SK-N-SH treated with all-trans-retinoic acid at 6 μM for 48 hours (cell line): ENCODE measurements around the gene MCFD2.

Experiments used
- ATAC-seq: fragments of 200-7000 bp; cut with Tn5 transposase; 3 replicates; pipeline ENCODE4 v1.9.1; 2020; ENCODE audit warnings: mild to moderate bottlenecking, moderate library complexity
- ARNTL ChIP-seq: fragments of 450-650 bp; formaldehyde crosslinking; IDR thresholded peaks from 2 replicates; pipeline ENCODE4 v1.5.0; 2020; ENCODE audit warnings: low read depth, mild to moderate bottlenecking, moderate library complexity, borderline replicate concordance
- BACH2 ChIP-seq: fragments of 250-450 bp; sonication (Bioruptor Pico); IDR thresholded peaks from 2 replicates; pipeline ENCODE4 v1.9.0; 2021; ENCODE audit warnings: mild to moderate bottlenecking, borderline replicate concordance
- CSDC2 ChIP-seq: fragments of 250-450 bp; sonication (Bioruptor Pico); IDR thresholded peaks from 2 replicates; pipeline ENCODE4 v1.5.0; 2020; ENCODE audit warnings: mild to moderate bottlenecking, moderate library complexity
- ESRRG ChIP-seq: fragments of 250-450 bp; sonication (Bioruptor Pico); IDR thresholded peaks from 2 replicates; pipeline ENCODE4 v1.6.1; 2021; ENCODE audit warnings: mild to moderate bottlenecking
- GLIS3 ChIP-seq: fragments of 250-450 bp; sonication (Bioruptor Pico); IDR thresholded peaks from 2 replicates; pipeline ENCODE4 v1.5.0; 2020; ENCODE audit warnings: mild to moderate bottlenecking, moderate library complexity
- ISL1 ChIP-seq: fragments of 250-450 bp; sonication (Bioruptor Pico); IDR thresholded peaks from 2 replicates; pipeline ENCODE4 v2.1.2; 2022; ENCODE audit warnings: mild to moderate bottlenecking, moderate library complexity
- OSR1 ChIP-seq: fragments of 250-450 bp; sonication (Bioruptor Pico); IDR thresholded peaks from 2 replicates; pipeline ENCODE4 v1.8.0; 2022; ENCODE audit warnings: moderate library complexity, mild to moderate bottlenecking, inconsistent platforms
- PPARA ChIP-seq: fragments of 250-450 bp; sonication (Bioruptor Pico); IDR thresholded peaks from 2 replicates; pipeline ENCODE4 v1.5.0; 2020; ENCODE audit warnings: mild to moderate bottlenecking, borderline replicate concordance
- RARB ChIP-seq: fragments of 250-450 bp; sonication (Bioruptor Pico); IDR thresholded peaks from 2 replicates; pipeline ENCODE4 v1.8.0; 2021; ENCODE audit warnings: mild to moderate bottlenecking, moderate library complexity
- SNAI2 ChIP-seq: fragments of 250-450 bp; sonication (Bioruptor Pico); IDR thresholded peaks from 2 replicates; pipeline ENCODE4 v1.5.0; 2020; ENCODE audit warnings: mild to moderate bottlenecking, moderate library complexity
- TOX ChIP-seq: fragments of 250-450 bp; sonication (Bioruptor Pico); IDR thresholded peaks from 2 replicates; pipeline ENCODE4 v1.8.0; 2021; ENCODE audit warnings: mild to moderate bottlenecking, moderate library complexity, borderline replicate concordance
- ZC3H10 ChIP-seq: fragments of 250-450 bp; sonication (Bioruptor Pico); IDR thresholded peaks from 2 replicates; pipeline ENCODE4 v1.5.1; 2021; ENCODE audit warnings: mild to moderate bottlenecking, moderate library complexity
- ZFP3 ChIP-seq: fragments of 250-450 bp; sonication (Bioruptor Pico); IDR thresholded peaks from 2 replicates; pipeline ENCODE4 v1.5.0; 2020; ENCODE audit warnings: mild to moderate bottlenecking, moderate library complexity
- ZFP30 ChIP-seq: fragments of 450-650 bp; formaldehyde crosslinking; IDR thresholded peaks from 2 replicates; pipeline ENCODE4 v1.5.0; 2022; ENCODE audit warnings: mild to moderate bottlenecking, moderate library complexity
- ZNF565 ChIP-seq: fragments of 450-650 bp; formaldehyde crosslinking; conservative IDR thresholded peaks from 2 replicates; pipeline ENCODE4 v1.5.0; 2020; ENCODE audit warnings: low read depth, mild to moderate bottlenecking, moderate library complexity
- ZNF70 ChIP-seq: fragments of 450-650 bp; formaldehyde crosslinking; IDR thresholded peaks from 2 replicates; pipeline ENCODE4 v1.5.0; 2020; ENCODE audit warnings: mild to moderate bottlenecking, moderate library complexity
- ZNF8 ChIP-seq: fragments of 450-650 bp; formaldehyde crosslinking; IDR thresholded peaks from 2 replicates; pipeline ENCODE4 v1.5.0; 2020; ENCODE audit warnings: mild to moderate bottlenecking, moderate library complexity
- TF ChIP-seq, protein P1 (sequence below): fragments of 250-450 bp; sonication (Bioruptor Pico); IDR thresholded peaks from 2 replicates; pipeline ENCODE4 v1.5.1; 2020; ENCODE audit warnings: low read depth, mild to moderate bottlenecking, moderate library complexity
- TF ChIP-seq, protein P2 (sequence below): fragments of 250-450 bp; sonication (Bioruptor Pico); IDR thresholded peaks from 2 replicates; pipeline ENCODE4 v1.8.0; 2021; ENCODE audit warnings: low read depth, mild to moderate bottlenecking, moderate library complexity, borderline replicate concordance
- TF ChIP-seq, protein P3 (sequence below): fragments of 250-450 bp; sonication (Bioruptor Pico); IDR thresholded peaks from 2 replicates; pipeline ENCODE4 v1.5.1; 2021; ENCODE audit warnings: mild to moderate bottlenecking, moderate library complexity

MCFD2 gene

DNA sequence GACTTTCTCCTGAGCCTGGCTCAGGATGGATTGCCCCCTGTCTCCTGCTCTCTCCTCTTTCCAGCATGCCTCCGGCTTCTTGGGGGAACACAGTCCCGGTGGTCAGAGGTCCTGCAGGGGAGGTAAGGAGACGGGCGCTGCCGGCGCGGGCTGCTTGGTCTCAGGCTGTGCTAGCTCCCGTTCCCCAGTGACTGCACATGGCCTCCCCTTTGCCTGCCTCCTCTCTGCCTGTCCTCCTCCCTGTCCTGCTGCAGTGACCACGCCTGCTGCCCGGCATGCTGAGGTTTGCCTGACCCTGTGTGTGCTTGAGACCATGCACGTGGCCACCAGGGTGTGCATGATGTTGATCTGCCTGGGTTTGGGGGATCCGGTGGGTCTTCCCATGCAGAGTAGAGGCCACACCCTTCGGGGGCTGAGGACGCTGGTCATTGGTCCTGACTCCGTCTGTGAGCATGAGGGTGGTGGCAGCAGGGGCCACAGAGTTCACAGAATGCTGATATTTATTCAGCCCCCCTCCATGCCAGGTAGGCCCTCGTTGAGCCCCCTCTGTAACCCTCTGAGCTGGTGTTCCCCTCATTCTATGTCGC, 42.9 kb upstream of the MCFD2 start:
- no peak for TF ChIP-seq TOX (CRISPR knock-in tag)
- TF ChIP-seq RARB (CRISPR knock-in tag): no peak
- TF ChIP-seq ZNF565 (CRISPR knock-in tag): no peak
- TF ChIP-seq ESRRG: no peak
- TF ChIP-seq SNAI2 (CRISPR knock-in tag): no peak
- TF ChIP-seq BACH2 (CRISPR knock-in tag): no peak
- no peak for TF ChIP-seq CSDC2 (CRISPR knock-in tag)
- TF ChIP-seq, protein P1, sequence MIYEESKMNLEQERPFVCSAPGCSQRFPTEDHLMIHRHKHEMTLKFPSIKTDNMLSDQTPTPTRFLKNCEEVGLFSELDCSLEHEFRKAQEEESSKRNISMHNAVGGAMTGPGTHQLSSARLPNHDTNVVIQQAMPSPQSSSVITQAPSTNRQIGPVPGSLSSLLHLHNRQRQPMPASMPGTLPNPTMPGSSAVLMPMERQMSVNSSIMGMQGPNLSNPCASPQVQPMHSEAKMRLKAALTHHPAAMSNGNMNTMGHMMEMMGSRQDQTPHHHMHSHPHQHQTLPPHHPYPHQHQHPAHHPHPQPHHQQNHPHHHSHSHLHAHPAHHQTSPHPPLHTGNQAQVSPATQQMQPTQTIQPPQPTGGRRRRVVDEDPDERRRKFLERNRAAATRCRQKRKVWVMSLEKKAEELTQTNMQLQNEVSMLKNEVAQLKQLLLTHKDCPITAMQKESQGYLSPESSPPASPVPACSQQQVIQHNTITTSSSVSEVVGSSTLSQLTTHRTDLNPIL: no peak
- TF ChIP-seq OSR1 (CRISPR knock-in tag): no peak
- TF ChIP-seq ISL1: no peak
- TF ChIP-seq, protein P2, sequence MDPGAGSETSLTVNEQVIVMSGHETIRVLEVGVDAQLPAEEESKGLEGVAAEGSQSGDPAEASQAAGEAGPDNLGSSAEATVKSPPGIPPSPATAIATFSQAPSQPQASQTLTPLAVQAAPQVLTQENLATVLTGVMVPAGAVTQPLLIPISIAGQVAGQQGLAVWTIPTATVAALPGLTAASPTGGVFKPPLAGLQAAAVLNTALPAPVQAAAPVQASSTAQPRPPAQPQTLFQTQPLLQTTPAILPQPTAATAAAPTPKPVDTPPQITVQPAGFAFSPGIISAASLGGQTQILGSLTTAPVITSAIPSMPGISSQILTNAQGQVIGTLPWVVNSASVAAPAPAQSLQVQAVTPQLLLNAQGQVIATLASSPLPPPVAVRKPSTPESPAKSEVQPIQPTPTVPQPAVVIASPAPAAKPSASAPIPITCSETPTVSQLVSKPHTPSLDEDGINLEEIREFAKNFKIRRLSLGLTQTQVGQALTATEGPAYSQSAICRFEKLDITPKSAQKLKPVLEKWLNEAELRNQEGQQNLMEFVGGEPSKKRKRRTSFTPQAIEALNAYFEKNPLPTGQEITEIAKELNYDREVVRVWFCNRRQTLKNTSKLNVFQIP (CRISPR knock-in tag): no peak
- no peak for TF ChIP-seq ARNTL
- no peak for TF ChIP-seq ZC3H10
- no peak for ATAC-seq

DNA sequence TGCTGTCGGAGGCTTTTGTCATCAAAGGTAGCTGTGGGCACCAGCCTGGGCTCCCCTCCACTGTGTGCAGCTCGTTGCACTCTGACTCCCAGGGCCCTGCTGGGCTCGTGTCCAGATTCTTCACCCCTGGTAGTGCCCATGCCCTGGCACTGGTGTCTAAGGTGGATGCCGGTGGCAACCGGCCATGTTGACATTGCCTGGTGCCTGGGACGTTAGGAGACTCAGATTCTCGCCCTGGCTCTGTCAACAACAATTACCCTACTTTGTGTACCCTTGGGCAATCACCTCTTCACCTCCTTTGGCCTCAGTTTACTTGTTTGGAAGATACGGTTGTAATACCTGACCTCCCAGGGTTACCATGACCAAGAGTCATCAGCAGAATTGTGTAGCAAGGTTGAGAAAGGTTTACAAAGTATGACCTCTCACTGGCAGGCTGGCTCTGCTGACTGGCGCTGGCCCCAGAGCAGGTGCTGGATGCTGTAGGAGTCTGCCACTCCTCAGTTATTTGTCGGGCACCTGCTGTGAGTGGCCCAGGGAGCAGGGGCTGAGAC, 41.5 kb upstream of the MCFD2 start:
- ATAC-seq: no peak
- TF ChIP-seq ZNF8 (CRISPR knock-in tag) (no peak), PPARA (CRISPR knock-in tag) (no peak), GLIS3 (CRISPR knock-in tag) (no peak), ZFP30 (CRISPR knock-in tag) (no peak), ZNF70 (CRISPR knock-in tag) (no peak), ISL1 (no peak), ARNTL (no peak)
- TF ChIP-seq, protein P1: no peak

DNA sequence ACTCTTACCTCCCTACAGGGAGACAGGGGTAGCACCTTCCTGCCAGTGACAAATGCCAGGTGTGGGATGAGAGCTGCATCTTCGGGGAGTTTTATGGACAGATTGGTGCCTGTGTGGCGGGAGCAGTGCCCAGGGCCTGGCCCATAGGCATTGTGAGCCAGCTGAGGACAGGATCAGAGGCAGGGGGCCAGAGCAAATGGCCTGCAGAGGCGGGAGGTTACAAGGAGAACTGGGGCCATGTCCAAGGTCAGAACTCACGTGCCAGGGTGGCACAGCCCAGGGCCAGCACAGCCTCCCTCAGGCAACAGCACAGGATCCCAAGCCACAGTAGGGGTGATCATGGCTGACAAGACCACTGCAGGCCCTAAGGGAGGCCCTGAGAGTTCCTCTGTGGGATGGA, 40.2 kb upstream of the MCFD2 start:
- peak; percentile 3; the same call in 2 of the 3 replicates for ATAC-seq
- TF ChIP-seq ARNTL (no peak), RARB (CRISPR knock-in tag) (no peak), SNAI2 (CRISPR knock-in tag) (no peak), ZNF8 (CRISPR knock-in tag) (no peak), ISL1 (no peak), ZC3H10 (no peak), ZNF70 (CRISPR knock-in tag) (no peak), GLIS3 (CRISPR knock-in tag) (no peak), ESRRG (no peak), PPARA (CRISPR knock-in tag) (no peak)
- TF ChIP-seq, protein P1: no peak
- TF ChIP-seq, protein P3, sequence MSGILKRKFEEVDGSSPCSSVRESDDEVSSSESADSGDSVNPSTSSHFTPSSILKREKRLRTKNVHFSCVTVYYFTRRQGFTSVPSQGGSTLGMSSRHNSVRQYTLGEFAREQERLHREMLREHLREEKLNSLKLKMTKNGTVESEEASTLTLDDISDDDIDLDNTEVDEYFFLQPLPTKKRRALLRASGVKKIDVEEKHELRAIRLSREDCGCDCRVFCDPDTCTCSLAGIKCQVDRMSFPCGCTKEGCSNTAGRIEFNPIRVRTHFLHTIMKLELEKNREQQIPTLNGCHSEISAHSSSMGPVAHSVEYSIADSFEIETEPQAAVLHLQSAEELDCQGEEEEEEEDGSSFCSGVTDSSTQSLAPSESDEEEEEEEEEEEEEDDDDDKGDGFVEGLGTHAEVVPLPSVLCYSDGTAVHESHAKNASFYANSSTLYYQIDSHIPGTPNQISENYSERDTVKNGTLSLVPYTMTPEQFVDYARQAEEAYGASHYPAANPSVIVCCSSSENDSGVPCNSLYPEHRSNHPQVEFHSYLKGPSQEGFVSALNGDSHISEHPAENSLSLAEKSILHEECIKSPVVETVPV: no peak

DNA sequence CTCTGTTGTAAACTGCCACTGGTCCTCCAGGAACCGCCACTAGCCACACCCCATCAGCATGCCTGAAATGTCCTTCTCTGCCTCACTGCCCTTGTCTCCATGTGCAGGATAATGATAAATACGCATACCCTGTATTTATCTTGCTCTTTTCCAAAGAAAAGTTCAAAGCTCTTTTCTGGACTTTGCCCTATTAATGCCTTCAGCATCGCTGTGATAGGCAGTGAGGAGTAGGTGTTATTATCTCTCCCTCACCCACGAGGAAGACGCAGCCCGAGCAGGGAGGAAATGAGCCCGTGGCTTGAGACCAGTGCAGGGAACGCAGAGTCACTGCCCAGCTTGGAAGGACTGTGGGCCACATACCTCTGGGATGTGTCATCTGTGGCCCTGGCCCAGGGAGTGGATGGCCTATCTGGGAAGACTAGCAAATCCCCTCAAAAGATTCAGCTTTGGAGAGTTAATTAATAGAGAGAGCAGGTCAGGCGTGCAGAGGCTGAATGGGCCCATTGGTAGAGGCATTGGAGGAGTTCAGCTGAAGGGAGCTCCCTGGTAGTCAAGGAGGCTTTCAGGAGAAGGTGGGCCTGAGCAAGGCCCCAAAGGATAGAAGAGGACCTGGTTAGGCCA, 39.5 kb upstream of the MCFD2 start:
- peak; percentile 97 for ATAC-seq
- no peak for TF ChIP-seq ESRRG
- peak; percentile 52 for TF ChIP-seq ISL1
- no peak for TF ChIP-seq BACH2 (CRISPR knock-in tag)
- TF ChIP-seq ZFP3 (CRISPR knock-in tag): peak; percentile 97
- no peak for TF ChIP-seq GLIS3 (CRISPR knock-in tag)
- TF ChIP-seq ZNF70 (CRISPR knock-in tag): peak; percentile 71; the same call in 1 of the 2 replicates
